Measurements from ENCODE around the gene USP28.
"Not testable (repeated sequence)": the region's sequence is repeated elsewhere in the genome, so short reads cannot be mapped to it uniquely, and the experiment has no call there.

The USP28 gene

DNA sequence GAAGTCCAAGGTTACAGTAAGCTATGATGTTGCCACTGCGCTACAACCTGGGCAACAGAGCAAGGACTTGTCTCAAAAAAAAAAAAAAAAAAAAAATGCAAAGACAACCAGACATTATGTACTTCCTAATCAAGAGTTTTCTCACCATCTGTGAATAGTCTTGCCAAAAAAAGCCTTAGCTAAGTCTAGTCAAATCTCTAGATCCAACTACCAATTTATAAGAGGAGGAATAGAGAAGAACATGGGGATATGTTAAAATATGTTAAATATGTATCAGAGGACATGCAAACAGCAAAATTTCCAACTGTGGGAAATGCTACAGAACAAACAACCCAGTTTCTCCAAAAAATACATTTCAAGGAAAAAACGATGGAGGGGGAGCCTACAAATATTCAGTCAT, 45.6 kb downstream of the USP28 start:
- no peak for DNase-seq

DNA sequence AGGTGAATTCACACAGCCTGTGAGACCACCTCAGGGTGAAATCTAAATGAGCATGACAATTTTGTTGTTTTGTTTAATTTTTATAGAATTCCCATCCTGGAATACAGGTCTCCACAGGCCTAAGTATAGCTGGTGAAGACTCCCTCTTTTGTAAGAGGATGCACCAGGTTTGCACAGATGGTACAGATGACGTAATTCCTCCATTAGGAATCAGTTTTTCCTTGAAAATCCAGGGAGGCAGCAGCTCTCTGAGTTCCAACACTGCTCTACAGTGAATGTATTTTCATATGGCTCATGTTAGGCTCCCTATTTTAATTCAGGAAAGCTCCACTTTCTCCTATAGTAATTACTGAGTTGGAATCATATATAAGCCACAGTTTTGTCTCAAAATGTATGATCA, 47.2 kb downstream of the USP28 start:
- no peak for DNase-seq

DNA sequence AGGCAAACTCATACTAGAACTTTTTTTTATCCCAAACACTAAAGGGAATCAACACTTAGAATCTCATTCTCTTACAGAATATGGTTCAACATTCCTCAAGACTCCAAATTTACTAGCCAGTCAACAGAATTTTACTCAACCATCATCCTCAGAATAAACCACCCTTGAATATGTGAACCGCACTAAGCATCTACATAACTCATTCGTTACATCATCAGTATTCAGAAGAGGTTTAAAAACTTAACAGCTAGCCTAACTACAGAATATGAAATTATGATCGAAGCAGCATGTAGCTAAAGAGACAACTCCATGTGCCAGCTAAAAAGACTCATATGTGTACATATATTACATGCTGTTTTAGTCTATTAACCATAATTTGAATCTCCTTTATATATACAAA, 47.9 kb downstream of the USP28 start:
- no peak for DNase-seq

DNA sequence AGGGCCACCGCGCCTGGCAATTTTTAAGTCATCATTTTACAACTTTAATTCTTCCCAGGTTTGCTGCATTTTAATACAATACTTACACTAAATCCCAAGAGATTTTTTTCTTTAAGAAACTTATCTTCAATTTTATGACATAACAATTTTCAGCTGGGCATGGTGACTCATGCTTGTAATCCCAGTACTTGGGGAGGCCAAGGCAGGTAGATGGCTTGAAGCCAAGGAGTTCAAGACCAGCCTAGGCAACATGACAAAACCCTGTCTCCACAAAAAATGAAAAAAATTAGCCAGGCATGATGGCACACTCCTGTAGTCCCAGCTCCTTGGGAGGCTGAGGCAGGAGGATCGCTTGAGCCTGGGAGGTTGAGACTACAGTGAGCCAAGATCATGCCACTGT, 56.9 kb downstream of the USP28 start:
- no peak for DNase-seq

DNA sequence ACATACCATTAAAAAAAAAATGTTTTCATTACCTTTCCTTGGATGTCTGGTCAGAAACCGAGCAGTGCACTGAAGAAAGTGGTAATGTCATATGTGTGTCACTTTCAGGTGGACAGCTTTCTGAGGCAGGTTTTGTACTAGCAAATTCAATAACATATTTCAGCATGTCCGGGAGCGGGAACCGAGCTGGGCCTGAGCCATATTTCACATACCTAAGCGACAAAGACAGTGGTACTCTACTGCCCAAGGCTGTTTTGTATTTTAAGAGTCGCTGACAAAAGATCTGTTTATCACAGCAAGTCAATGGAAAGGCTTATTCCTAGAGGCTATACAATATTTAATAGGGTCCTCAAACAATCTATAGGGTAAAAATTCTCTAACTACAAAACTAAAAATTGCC, 57.7 kb downstream of the USP28 start:
- DNase-seq = no peak

DNA sequence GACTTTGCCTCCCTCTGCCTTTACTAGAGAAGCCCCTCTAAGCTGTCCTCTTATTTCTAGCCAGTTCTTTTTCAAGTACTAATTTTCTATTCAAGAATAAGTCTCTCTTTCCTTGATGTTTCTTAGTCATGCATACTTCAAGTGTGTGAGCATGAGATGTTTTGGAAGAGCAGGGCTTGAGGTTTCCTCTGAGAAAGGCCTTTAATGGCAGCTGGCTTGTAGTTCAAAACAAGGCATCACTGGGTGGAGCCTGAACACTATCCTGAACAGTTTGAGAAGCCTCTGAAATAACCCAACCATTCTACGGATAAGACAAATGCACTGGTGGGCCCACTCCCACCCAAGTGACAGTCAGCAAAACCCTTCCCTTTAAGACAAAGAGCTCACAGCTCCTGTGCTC, 58.2 kb downstream of the USP28 start:
- peak; percentile 70 for DNase-seq

DNA sequence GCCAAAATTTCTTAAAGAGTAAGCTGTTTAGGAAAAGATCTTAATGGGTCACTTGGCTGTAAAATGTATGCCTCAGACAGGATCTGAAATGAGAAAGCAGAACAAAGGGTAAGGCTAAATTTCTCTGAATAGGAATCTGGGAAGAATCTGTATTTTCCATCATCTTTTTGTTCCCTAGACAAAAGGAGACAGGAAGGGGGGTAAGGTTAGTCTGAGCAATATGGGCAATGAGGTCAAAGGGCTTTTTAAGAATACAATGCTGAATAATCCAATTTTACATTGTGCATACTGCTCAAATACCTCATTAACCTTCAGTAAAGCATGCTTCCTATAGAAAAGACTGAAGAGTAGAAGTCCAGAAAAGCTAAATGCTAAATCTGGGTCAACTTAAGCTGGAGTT, 61.2 kb downstream of the USP28 start:
- no peak for DNase-seq

DNA sequence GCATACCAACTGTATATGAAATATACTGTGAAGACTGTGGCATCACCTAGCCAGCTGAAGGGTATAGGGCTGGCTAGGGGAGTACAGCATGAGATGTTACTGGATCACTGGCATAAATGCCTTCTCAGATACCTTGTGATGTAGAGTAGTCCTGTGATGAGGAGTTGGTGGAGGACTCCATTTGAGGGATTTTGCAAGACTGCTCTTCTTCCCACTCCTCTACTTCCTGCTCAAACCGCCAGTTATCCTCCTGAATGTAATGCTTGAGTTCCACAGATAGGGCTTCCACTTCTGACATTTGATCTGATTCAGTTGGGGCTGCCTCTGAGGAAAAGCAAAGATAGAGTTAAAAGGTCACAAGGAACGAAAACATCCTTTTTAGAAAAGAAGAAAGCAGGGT, 66.4 kb downstream of the USP28 start:
- DNase-seq = no peak

DNA sequence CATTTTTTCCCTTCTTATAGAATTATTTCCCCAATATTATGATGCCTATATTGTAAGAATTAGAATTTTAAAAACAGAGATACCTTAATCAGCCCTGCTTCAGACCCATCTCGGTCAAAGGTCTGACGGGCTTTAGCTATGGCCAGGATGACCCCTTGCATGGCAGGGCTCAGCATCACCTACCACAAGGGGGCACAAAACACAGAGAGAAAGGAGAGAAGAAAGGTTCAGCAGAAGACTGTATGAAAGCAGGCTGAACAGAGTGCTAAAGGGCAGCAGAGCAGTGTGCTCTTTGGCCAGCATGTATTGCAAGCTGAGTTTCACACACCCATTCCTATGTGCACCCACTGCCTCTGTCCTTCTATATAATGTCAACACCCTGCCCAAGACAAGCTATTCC, 69.0 kb downstream of the USP28 start:
- DNase-seq = no peak

DNA sequence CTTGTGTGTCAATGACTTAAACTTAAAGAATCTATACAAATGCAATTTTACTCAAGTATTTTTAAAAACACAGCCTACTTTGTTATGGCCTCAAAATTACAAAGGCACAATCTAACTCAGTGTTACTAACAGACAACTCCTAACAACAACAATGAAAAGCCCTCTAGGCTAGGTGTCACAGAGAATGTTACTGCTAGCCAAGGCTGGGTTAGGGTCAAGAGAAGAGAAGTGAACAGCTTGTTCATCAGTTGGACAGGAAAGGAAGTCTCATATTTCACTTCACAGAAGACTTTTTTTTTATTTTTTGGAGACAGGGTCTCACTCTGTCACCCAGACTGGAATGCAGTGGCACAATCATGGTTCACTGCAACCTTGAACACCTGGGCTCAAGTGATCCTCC, 69.7 kb downstream of the USP28 start:
- DNase-seq = no peak

DNA sequence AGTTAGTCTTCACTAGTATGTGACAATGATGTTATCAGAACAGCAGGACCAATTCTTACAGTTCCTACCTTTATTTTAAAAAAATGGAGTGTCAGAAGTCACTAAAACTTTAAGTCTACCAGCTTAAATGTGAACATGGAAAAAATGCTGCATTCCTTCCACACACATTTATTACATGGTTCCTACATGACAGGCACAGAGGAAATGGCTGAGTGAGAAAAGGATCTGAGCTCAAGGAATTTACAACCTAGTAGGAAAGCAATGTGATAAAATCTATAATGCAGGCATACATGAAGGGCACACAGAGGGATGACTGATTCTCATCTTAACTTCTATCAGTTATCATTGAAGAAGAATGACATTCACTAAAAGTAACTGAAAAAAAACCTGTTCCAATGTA, 72.8 kb downstream of the USP28 start:
- no peak for DNase-seq

DNA sequence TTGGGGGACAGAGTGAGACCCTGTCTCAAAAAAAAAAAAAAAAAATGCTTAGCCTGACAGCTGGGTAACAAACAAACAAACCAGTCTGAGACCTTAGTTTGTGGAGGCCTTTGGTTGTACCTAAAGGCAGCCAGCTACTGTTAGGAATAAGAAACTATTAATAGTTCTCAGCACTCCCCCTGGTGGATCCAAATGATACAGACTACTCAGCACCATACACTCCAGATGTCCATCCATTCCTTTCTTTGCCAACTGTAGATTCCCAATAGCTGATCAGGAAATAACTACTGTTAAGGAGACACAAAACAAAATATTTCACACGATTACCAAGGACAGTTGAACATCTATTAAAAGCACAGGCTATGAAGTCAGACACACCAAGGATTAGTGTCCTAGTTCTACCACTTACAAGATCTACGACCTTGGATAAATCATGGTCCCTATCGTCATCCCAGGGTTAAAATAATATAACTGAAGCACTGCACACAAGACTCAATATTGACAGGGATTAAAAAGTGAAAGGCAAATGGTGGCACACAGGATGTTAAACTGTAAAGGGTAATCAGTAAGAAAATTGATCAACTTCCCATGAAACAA, 78.6 kb downstream of the USP28 start:
- no peak for DNase-seq

DNA sequence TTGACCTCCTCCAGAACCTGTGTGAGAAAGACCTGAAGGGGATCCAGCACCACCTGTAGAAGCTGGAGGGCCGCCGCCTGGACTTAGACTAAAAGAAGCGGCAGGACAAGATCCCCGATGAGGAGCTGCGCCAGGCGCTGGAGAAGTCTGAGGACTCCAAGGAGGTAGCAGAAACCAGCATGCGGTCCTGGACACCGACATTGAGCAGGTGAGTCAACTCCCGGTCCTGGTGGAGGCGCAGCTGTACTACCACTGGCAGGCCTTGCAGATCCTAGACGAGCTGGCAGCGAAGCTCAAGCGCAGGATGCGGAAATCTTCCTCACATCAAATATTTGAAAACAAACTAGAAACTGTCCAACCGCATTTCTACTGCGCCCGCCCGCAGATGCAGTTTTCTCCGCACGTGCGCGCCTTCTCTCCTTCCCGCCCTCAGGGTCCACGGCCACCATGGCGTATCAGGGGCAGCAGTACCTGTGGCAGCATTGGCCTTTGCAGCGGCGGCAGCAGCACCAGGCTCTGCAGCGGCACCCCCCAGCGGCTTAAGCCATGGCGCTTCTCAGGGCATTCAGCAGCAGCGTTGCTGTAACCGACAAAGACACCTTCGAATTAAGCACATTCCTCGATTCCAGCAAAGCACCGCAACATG, 85.6 kb downstream of the USP28 start:
- DNase-seq = no peak

DNA sequence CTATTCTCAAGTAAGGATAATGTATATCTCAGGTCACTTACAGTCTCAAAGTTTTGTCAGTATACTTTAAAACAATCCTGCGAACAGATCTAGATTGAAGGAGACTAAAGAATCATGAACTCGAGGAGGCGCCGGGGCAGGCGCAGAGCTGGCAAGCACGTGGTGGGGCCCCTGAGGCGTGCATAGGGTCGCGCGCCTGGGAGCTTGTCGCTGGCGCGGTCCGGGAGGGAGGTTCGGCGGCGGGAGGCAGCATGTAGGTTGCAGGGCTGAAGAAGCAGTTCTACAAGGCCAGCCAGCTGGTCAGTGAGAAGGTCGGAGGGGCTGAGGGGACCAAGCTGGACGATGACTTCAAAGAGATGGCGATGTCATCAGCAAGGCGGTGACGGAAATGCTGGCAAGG, 86.4 kb downstream of the USP28 start:
- not testable (repeated sequence) for DNase-seq

DNA sequence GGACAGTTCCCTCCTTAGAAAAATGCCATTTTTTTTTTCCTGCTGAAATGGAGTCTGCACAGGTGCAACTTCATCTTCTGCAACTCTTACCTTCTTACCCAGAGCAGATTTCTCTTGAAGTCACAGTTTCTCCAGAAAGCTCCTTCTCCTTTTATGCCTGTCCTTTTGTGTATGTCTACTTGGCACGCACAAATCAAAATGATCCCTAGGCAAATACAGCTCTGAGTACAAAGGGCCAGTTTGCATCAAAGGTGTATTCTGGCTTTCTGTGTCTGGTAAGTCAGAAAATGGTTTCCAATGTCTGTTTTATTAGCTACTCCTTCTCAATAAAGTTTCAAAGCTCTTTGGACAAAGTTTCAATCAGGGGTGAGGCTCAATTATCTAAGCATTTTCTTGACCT, 93.2 kb downstream of the USP28 start:
- no peak for DNase-seq

DNA sequence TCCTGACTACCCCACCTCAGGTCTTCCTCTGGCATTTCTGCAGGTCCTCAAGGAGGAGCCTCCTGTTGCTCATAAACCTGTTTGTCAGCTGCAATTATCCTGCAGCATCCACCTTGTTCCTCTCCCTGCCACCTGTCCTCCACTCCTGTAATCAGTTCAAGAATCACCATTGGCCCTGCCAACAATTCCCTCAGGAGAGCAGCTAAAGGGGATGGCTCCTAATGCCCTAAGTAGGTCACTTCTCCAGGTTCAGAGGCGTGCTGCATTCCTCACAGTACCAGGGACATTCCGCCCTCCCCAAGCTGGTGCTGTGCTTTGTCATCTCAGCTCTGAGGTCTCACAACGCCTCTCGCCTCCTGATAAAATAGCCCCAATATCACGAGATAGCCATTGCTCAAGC, 93.7 kb downstream of the USP28 start:
- peak; percentile 12 for DNase-seq

DNA sequence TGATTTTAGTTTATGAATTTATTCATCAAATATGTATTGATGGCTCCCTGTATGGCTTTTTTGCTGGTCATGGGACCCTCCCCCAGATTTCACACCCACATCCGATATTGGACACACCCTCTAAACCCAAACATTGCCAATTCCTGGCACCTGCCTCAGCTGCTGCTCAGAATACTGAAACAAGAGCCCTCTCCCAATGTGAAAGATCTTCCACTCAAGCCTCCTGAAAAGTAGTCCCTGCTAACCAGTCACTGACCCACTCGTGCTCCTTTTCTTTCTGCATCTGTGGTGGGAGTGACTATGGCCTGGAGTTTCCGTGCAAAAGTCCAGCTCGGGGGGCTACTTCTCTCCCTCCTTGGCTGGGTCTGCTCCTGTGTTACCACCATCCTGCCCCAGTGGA, 95.9 kb downstream of the USP28 start, which contains the start of gene CLDN25:
TSS of gene CLDN25 (plus strand) at position 301 of the 400 bp plus-strand sequence. CDS start at position 301, 0 bp downstream.
- no peak for DNase-seq

DNA sequence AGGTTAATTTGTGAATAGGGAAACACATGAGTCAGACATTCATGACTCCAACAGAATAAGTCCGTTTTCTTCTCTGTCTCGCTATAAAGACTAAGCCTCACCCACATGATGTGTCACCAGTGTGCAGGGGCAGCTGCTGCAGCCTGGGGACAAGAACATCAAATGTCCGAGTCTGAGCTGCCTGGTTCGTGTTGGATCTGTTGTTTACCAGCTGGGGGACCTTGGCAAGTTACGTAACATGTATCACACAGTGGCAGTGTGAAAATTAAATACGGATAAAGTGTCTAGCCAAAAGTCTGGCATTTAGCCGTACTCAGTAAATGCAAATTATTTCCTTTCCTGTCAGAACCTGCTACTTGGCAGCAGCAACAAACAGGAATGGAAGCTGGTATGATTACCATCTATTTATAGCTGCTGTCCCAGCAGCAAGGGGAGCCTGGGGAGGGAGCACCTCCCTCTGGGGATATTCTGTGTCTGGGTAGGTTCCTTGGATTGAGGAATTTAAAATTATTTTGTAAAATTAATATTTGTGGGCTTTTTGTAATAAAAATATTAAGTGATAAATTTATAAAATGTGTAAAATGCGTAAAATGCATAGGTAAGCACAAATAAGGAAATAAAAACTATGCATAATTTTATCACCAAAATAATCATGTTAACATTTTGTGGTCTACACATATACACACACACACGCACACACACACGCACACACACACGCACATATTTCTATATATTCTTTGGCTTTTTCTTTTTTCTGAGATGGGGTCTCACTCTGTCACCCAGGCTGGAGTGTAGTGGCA, 97.1 kb downstream of the USP28 start:
- no peak for DNase-seq

DNA sequence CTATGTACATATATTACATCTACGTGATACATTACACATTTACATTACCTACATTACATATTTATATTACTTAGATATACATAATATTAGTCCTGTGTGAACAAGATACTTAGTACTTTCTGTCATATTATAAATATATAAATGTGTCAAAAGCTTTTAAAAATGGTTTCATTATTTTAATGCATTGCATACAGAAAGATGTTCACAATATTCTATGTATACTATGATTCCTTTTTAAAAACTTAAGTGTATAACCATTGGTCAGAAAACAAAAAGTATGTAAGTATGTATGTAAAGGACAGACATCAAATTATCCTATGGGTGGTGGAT, 101.2 kb downstream of the USP28 start:
- no peak for DNase-seq

DNA sequence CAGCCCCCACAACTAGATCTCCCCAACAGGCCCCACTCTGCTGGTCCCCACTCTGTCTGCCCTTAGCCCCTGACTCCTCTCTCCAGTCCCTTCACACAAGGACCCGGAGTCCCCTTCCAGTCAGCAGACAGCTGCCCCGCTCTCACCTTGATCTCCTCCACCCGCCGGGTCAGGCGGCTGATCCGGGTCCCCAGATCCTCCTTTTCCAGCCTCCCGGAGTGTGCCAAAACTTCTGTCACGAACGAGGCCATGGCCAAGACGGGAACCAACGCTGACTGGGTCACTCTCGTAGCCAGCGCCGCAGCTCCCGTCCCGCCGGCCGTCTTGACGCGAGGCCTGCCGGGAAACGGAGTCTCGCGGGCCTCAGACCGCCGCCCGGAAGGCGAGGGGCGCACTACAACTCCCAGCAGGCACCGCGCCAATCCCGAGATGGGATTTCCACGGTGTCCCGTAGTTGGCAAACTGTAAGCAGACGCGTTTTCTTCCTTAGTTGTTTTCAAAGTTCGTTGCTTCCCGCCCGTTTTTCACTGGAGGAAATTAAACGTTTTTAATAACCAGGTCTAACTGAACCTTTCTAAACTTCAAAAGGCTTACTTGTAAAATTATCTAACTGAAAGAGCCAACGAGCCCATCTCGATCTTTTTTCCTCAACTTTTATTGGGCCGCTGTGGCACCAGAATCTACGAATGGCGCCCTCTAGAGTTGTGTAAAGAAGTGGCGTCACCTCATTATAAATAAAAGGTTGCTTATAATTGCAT, 101.8 kb downstream of the USP28 start, which contains the start of gene ZW10:
TSS of gene ZW10 (minus strand) at position 277 of the 758 bp plus-strand sequence. CDS start at position 251, 26 bp downstream.
- peak; percentile 94 for DNase-seq

DNA sequence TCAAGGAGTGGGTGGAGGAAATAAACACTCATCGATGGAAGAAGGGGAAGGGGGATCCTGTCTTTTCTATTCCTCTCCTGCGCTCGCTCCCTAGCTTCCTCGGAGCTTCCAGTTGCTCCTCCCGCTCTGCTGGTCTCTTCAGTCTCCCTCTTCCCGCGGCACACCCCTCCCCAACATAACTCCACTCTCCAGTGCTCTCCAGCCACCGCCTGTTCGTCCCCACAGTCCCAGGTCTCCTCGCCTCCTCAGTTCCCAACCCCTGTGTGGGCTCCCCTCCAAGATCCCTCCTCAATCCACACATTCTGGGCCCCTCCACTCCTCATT, 102.3 kb downstream of the USP28 start:
- no peak for DNase-seq

DNA sequence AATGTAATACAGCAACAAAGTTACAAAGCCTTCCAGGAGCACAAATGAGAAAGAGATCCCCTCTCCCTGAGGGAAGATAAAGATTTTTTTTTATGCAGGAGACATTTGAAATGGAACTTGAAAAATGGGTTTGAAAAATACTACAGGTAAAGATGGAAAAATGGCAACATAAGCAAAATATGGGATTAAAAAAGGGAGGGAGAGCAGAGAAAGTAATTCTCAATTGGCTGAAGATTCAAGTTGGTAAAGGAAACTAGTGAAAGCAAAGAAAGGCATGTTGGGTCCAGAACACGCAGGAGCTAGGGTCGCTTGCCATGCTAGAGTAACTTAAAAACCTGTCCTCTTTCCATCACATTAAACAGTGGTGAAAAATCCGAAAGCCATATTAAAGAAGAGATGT, 103.4 kb downstream of the USP28 start:
- DNase-seq = no peak

DNA sequence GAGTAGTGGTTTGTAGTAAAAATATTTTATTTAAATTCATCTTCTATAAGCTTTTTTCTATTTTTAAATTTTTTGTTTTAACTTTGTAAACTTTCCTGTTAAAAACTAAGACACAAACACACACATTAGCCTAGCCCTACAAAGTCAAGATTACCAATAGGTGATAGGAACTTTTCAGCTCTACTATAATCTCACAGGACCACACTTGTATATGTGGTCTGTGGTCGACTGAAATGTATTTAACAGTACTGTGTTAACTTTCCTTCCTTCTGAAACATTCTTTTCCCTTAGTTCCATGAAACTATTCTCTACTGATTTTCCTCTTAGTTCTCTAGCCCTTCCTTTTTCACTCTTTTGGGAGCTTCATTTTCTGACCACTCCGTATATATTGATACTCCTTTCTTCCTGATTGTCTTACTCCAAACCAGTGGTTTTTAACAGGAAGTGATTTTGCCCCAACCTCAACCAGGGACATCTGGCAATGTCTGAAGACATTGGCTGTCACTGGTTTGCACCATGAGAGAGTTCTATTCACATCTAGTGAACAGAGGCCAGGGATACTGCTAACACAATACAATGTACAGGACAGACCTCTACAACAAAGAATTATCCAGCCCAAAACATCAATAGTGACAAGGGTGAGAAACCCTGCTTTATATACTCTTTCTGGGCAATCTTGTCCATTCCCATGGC, 110.7 kb downstream of the USP28 start:
- no peak for DNase-seq

Data from DMS79 (cell line).